ENCODE measurements around the gene USP32.
"Not testable (repeated sequence)": the region's sequence is repeated elsewhere in the genome, so short reads cannot be mapped to it uniquely, and the experiment has no call there.

The USP32 gene

DNA sequence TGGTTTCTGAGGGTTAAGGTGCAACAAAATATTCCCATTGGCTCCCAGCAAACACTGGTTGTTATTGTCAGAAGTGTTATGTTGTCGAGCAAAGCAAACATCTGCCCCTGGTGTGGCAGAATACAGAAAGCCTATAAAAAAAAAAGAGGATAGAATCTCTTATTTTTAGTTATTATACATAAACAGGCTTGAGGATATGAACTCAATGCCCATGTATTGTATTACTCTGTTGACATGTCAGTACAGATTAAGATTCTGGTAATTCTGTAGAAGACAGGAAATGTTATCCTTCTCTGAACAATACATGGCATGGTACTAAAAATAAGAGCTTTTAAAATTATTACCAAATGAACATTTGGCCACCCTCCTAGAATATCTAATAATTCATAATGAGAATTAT is 168.5 kb downstream of the USP32 start:
- DNase-seq = no peak

DNA sequence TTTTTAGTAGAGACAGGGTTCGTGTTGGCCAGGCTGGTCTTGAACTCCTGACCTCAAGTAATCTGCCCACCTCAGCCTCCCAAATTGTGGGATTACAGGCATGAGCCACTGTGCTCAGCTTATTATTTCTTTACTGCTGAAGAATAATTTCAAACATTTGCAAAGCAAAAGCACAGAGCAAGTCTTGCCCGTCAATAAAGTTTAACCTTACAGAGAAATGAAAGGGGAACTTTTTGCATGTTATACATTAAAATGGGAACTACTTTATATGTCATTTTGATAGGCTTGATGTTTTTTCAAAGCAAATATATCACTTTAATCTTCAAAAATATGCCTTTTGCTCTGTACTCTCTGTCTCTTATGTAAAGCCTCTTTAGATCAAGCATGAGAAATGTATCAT is 173.2 kb downstream of the USP32 start:
- not testable (repeated sequence) for DNase-seq

DNA sequence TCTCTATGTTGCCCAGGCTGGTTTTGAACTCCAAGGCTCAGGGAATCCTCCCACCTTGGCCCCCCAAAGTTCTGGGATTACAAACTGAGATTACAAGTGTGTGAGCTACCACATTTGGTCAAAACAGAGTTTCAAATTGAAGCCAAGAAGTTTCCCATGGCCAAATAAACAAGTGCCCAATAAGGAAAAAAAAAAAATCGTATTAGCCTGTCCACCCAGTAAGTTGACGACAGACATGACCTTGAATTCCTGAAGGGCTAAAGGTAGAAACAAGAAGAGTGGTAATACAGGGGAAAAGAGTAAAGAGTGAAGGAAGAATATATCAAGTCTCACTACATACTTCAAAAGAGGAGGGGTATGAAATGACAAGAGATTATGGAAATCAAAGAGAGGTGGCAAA is 176.0 kb downstream of the USP32 start:
- not testable (repeated sequence) for DNase-seq

DNA sequence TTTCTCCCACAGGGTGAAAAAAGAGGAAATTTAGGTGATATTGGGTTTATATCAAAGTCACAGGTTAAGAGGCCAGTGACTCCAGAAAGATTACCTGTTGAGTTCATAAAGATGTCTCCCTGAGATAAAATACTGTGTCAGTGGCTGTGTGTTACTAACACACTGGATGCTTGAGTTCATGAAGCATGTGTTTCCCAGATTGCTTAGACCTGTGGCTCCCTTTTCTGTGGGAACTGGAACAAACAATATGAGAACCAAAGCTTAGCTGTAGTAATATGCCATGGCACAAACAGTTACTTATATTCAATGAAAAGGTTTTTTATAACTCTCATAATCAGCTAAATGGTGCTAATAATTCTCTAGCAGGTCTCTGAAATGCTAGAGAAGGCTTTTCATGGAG is 180.7 kb downstream of the USP32 start:
- DNase-seq = not testable (repeated sequence)

DNA sequence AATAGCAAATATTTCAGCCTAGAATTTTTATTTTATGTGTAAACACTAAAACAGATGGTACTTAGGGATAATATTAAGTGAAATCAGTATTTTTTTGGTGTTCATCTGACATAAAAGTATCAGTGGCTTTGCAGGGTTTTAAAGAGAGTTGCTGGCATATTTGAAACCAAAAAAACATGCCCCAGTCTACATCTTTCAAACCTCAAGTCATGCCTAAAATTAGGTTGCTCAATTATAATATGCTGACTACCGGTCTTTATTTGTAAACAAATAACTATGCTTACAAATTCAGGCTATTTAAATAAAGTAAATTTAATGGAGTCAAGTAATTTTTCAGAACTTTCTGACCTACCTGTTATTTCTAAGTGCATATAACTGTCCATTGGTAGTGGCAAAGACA is 183.6 kb downstream of the USP32 start:
- DNase-seq = not testable (repeated sequence)

DNA sequence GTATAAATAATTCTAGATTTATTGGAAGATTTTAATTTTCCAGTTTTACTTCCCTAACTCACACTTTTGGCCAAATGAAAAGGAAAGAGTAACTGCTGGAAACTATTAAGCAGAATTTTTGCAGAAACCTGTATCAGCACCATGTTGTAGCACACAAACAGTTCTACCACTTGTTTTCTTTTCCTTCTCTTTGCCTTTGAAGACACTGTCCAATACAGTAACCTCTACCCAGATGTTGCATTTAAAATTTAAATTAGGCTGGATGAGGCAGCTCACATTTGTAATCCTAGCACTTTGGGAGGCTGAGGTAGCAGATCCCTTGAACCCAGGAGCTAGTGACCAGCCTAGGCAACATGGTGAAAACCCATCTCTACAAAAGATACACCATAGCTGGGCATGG is 186.2 kb downstream of the USP32 start:
- not testable (repeated sequence) for DNase-seq

DNA sequence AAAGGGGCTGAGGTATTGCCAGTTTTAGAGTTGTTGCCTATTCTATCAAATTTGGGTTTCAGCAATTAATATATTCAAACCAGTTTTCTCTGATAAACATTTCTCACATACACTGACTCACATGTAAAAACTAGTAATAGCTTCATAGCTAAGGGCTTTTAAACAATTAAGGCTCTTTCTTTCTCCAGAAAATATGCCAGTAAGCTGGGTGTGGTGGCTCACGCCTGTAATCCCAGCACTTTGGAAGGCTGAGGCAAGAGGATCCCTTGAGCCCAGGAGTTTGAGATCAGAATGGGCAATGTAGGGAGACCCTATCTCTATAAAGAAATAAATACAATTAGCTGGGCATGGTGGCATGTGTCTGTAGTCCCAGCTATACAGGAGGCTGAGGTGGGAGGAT is 193.3 kb downstream of the USP32 start:
- DNase-seq = not testable (repeated sequence)

DNA sequence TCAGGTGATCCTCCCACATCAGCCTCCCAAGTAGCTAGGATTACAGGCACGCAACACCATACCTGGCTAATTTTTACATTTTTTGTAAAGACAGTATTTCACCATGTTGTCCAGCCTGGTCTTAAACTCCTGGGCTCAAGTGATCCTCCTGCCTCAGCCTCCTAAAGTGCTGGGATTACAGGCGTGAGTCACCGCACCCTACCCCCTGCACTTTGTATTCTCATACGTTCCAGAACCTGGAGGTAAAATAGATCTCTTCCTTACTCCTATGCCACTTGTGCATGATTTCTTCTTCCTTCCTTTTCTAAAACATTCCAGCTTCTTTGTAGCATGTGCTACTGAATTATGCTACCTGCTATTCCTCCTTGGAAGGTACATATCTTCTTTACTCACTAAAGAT is 197.8 kb downstream of the USP32 start:
- DNase-seq = not testable (repeated sequence)

DNA sequence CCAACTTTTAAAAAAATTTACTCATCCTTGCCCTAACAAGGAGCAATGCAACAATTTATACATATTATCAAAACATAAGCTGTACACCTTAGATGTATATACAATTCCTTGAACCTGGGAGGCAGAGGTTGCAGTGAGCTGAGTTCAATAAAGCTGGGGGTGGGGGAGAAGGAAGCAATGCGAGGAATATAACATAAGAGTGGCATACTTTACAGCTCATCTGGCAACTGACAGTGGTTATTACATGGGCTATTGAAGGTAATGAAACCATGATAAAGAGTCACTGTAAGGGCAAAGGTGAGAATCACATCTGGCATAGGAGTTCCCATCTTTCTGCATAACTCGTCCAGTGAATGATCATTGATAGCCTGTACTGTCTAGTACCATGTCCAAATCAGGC is 198.5 kb downstream of the USP32 start:
- DNase-seq = no peak

DNA sequence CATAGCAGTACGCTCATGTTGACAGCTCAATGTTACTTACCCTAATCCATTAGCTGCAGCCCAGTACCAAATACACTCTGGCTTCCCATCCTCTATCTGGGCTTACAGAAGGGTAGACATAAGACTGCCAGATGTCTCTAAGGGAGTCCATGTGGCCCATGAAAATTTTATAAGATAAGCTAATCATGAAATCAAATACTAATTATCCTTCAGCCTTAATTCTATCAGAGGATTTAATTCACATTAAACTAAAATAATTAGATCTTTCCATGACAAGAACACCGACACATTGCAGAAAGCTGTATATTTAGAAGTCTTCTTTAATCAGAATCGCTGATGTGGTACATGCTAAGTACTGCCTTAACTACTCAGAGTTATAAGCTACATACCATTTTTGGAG is 198.9 kb downstream of the USP32 start:
- not testable (repeated sequence) for DNase-seq

DNA sequence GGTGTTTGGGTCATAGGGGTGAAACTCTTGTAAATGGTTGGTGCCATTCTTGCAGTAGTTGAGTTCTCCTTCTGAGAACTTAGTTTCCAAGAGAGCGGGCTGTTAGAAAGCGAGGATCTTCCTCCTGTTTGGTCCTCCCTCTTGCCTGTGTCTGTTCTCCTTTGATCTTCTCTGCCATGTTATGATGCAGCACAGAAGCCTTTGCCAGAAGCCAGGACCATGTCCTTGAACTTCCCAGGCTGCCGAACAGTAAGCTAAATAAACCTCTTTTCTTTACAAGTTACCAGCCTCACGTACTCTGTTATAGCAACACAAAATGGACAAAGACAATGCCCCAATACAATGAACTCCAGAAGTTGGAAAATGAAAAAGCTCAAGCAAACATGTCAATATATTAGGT is 201.9 kb downstream of the USP32 start:
- DNase-seq = not testable (repeated sequence)

DNA sequence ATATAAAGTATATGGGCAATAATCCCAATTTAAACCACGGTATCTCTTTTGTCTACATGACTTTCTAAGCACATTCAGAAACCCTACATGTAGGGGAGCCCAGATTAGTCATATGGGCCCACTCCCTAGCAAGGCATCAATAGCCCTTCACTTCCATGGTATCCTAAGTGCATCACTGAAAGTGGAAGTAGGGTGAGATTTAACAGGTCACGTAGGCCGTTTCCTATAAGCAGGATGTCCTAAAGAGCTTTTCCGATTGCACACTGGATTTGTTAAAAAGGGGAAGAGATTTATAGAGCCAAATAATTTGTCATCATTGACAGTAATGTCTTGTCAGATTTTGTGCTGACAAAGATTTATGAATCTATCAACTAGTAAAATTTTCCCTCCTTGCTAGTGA is 203.2 kb downstream of the USP32 start:
- DNase-seq = no peak

DNA sequence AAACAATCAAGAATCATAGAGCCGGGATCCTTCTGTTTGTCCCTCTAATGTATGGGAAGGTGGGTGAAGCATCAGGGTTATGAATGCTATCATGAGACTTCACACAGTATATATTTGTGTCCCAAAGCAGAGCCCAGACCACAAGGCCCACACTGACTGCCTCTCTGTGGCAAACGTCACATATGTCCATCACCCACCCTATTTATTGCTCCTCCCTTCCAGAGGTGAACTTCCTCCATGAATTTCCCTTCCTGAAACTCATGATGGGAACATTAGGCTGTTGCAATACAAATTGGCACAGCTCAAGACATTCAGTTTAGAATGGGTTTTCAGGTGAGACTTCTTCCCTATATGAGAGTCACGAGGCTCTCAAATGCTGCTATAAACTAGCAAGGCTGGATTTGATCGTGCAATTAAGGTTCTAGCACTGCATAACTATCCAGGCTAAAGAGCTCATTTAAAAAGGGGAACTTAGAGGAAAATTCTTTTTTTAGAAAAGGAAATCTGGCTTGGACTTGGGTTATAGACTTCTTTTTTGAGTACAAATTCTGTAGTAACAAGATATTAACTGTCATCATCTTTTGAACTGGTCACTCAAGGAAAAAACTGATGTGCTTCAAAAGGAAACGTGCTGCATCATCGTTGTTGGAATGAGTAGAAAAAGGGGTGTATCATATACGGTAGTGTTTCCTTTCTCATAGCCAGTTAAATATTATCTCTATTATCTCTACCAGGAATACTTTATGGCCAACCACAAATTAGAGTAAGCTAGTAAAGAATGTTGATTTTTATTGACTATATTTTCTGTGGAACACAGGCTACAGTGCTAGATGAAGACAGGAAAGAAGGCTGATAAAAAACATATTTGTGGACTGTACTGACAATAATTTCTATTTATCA is 204.8 kb downstream of the USP32 start:
- not testable (repeated sequence) for DNase-seq

DNA sequence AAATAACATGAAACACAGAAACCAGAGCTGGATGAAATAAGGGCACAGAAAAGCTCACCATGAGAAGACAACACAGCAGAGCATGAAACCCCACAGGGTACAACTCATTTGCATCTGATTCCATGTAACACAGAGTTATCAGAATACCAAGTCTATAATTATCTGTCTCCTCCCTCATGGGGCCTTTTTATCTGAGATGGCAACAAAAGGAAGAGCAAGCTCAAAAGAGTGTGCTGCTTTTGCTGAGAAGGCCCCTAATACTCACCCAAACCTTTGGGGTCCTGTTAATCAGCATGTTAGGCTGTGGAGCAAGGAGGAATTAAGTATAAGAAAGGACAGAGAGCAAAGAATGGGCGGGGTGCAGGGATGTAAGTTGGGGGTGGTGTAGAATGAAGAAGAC is 205.6 kb downstream of the USP32 start:
- DNase-seq = not testable (repeated sequence)

DNA sequence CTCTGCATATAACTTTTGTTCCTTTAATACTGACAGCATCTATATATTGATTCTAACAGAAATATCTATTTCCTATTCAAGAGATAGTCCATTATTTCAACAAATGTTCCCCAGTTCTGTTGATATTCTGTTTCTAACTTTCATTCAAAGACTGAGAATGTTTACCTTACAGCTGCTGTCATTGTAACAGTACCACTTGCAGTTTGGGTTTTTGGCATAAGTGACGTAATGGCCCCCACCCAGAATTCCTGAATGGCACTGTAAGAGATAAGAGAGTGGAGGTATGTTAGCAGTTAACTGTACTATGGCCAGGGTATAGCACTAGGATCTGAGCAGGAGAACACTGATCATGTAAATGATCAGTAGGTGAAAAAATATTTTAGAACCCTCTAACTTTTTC is 211.6 kb downstream of the USP32 start:
- not testable (repeated sequence) for DNase-seq

DNA sequence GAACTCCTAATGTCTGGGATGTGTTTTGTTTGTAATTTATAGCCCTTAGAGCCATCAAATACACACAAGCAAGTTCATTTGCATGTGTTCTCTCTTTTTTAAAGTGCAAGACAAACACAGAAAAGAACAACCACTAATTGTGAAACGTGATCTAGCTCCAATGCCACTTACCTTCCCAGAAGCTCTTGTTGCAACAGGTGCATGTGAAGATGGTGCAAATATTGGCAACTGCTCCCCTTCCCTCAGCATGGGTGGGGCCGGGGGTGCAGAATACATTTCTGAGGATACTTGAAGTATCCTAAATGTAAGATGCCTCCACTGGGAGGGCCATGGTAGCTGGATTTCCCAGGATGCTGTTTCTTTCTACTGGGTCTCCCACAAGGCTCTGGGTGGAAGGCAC is 213.8 kb downstream of the USP32 start:
- DNase-seq = not testable (repeated sequence)

DNA sequence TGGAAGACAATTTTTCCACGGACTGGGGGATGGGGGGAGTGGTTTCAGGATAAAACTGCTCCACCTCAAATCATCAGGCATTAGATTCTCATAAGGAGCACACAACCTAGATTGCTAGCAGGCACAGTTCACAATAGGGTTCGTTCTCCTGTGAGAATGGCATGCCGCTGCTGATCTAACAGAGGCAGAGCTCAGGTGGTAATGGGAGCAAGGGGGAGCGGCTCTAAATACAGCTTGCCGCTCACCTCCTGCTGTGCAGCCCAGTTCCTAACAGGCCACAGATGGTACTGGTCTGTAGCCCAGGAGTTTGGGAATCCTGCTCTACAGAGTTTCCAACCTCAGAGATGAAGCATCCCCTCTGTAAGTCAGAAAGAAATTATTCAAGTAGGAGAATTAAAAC is 215.2 kb downstream of the USP32 start:
- DNase-seq = not testable (repeated sequence)

DNA sequence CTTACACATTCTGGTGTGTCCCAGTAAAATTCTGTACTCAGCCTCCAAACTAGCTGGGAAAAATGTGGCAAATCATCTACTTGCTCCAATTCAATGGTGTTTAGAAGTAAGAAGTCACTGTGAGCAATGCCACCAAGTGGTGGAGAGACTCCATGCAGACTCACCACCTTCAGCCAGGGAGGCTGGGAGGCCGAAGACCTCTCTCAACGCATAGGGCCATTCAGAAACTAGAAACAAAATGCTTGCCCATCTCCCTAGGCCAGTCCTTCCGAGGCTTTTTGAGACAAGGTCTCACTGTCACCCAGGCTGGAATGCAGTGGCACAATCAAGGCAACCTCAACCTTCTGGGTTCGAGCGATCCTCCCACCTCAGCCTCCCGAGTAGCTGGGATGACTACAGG is 217.2 kb downstream of the USP32 start:
- not testable (repeated sequence) for DNase-seq

DNA sequence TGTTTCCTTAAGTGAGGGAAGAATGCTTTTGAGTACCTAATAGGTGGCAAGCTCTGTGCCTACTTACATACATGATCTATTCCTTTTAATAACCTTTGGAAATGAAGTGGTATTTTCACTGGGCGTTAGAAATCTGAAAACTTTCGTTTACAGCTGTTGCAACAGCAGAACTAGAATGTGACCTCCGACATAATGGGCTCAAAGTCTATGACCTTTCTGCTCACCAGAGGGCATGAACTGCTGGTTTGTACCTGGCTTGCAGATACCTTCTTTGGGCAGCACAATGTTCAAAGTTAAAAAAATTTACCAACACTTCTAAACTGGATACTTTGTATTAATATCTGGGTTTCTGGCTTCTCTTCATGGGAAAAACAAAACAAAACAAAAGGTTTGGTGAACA is 217.9 kb downstream of the USP32 start:
- DNase-seq = no peak

DNA sequence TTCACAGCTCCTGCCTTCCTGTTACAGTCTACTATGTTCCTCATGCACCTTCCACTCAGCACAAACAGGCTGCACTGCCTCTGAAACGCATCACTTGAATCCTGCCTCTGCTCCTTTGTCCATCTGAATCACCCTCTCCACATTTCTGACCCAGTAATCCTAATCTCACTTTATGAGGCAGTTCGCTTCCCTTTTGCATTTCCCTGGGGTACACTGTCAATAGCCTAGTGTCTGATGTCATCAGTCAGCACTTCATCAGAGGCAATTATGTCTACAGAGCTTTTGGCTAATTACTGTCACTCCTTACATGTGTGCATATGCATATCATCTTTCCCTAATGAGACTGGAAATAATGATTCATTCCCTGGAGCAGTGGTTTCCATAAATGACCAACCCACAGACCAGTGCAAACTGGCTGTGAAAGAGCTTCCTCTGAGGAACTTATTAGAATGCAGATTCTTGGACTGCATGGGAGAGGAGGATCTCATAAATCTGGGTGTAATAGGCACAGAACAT is 218.6 kb downstream of the USP32 start:
- DNase-seq = no peak

DNA sequence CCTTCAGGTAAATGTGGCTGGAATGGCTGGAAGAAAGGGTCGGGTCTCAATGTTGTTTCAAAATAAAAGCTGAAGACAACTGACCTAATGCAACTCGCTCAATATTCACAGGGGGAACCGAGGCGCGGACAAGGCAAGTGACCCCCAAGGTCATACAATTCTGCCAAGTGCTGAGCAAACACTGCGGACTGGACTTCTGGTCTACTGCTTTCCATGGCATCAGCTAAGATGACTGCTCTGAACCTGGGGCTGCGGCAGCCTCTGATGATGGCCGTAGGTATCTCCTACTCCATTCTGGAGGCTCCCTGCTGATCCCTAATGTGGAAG is 220.2 kb downstream of the USP32 start:
- DNase-seq = no peak

DNA sequence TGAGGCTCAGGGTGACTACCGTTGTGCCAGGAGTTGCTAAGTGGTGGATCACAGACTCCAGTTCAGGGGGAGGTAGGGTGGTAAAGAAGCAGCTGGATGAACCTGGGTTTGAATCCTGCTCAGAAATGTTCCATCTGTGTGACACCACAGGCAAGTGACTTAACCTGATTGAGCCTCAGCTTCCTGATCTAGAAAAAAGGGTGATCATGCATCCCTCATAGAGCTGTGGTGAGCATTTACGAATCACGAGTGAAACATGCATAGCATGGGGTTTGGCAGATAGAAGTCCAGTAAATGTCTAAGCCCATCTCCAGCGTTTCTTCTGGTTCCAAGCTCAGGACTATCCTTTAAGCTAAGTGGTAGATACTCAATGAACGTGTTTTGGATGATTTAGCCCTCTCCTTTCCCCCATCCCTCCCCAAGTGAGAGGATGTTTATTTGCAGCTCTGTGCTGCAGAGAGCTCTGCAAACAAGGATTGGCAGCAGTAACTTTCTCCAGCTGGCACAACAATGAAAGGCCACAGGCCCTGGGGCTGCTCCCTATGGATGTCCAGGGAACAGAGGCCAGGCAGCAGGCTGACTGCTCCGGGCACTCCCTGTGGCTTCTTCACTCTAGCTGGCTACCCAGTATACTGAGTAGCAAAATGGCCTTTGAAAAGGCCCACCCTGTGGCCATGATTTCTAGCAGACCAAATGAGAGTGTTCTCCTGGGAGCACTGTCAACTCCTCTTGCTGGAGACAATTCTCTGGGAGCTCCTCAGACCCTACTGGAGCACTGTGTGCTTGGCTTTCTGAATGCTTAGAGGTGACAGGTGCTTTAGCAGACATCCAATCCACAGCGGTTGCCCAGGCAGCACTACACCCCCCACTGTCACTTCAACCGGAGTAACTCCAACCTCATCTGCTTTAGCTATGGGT is 220.8 kb downstream of the USP32 start:
- DNase-seq = no peak

DNA sequence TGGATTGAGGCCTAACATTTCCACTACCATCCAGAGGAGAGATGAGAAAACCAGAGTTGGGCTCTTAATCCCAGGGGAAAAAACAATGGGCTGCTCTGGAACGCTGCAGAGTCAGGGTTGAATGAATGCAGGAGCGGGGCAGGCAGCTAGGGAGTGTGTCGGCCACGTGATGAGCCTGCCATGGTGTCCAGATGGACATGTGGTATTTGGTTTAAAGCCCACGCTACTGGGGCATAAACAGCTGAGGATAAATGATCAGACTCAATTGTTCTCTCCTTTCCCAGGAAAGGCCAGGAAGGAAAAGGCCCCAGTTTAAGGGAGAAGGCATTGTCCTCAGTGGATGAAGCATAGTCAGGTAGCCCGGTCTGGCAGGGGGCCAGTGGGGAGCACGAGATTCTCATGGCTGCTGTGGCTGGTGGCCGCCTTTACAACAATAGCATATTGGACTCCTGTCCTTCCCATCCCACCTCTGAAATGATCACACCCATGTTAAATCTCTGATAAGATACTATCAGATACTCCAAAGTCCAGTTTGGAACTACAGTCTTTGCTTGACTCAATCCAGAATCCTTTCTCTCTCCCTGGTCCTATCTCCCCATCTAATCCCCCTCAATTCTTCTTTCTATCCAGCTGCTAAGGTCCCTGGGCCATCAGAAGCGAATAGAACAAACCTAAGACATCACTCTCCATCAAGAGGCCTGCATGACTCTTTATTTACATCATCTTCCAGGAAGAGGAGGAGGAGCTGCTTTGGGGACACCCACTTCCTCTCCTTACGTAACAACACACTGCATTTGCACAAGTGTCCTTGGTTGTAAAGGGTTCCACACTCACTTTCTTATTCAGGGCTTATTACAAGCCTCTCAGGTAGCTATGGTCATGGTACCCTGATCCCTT is 221.8 kb downstream of the USP32 start:
- no peak for DNase-seq
